Nephron (organoid): ENCODE results near the gene TGFBR3L.

Experiments
- H3K27ac Mint-ChIP-seq, 3 experiments: 2 replicates each; pipeline ENCODE4 v1.8.0; 2020; ENCODE audit warnings: mixed read lengths in 3 of 3, mild to moderate bottlenecking in 2 of 3, moderate library complexity in 1 of 3
- H3K27me3 Mint-ChIP-seq: 2 replicates; pipeline ENCODE4 v1.8.0; 2021; ENCODE audit warnings: low read depth, mild to moderate bottlenecking, moderate library complexity, mixed read lengths
- H3K36me3 Mint-ChIP-seq: 2 replicates; pipeline ENCODE4 v1.8.0; 2020; ENCODE audit warnings: low read depth, mixed read lengths
- H3K4me1 Mint-ChIP-seq: 2 replicates; pipeline ENCODE4 v1.8.0; 2020; ENCODE audit warnings: mixed read lengths
- H3K4me3 Mint-ChIP-seq, 3 experiments: 2 replicates each; pipeline ENCODE4 v1.8.0; 2020; ENCODE audit warnings: mild to moderate bottlenecking in 3 of 3, mixed read lengths in 3 of 3, moderate library complexity in 2 of 3
- H3K9me3 Mint-ChIP-seq: 2 replicates; pipeline ENCODE4 v1.8.0; 2020; ENCODE audit warnings: mixed read lengths
- CTCF ChIP-seq, 3 experiments: fragments of 200-600 bp; sonication (generic); IDR thresholded peaks; one replicate each; pipeline ENCODE4 v1.5.0; 2021; ENCODE audit warnings: antibody characterized with exemption in 3 of 3; ENCODE audit not compliant: unreplicated experiment in 3 of 3

TGFBR3L gene

GRCh38 chr19:7931221-7932061 is 16.8 kb downstream of the TGFBR3L start:
- TF ChIP-seq CTCF (IDR thresholded peaks at IDR 0.05; ENCODE audit: unreplicated experiment in 3 of 3), result no peak
- Mint-ChIP-seq H3K27ac (no peak overlapping the region), H3K4me1 (peaks cover 15% of the 10 kb centered on the region)

GRCh38 chr19:7932276-7932929 is 17.8 kb downstream of the TGFBR3L start:
- no peak for TF ChIP-seq CTCF (IDR thresholded peaks at IDR 0.05; ENCODE audit: unreplicated experiment in 3 of 3)
- Mint-ChIP-seq H3K27ac (no peak overlapping the region), H3K36me3 (peaks cover 14% of the 10 kb centered on the region), H3K27me3 (no peaks in the 10 kb centered on the region), H3K4me1 (peaks cover 12% of the 10 kb centered on the region), H3K9me3 (no peaks in the 10 kb centered on the region), H3K4me3 (no peak overlapping the region)

More at GRCh38 chr19:7931221-7932061, 16.8 kb downstream of the TGFBR3L start:
- H3K9me3 Mint-ChIP-seq, result no peaks in the 10 kb centered on the region
- H3K4me3 Mint-ChIP-seq, result no peak overlapping the region
- no peaks in the 10 kb centered on the region for H3K27me3 Mint-ChIP-seq
- peaks cover 11% of the 10 kb centered on the region for H3K36me3 Mint-ChIP-seq

- Mint-ChIP-seq H3K27ac (no peak overlapping the region), H3K4me3 (no peak overlapping the region), H3K4me1 (peaks cover 12% of the 10 kb centered on the region), H3K36me3 (peaks cover 19% of the 10 kb centered on the region), H3K27me3 (no peaks in the 10 kb centered on the region), H3K9me3 (no peaks in the 10 kb centered on the region)
- no peak for TF ChIP-seq CTCF (IDR thresholded peaks at IDR 0.05; ENCODE audit: unreplicated experiment in 3 of 3)
Measured at GRCh38 chr19:7932930-7933300, 18.3 kb downstream of the TGFBR3L start.

GRCh38 chr19:7933411-7933810 is 18.8 kb downstream of the TGFBR3L start:
- Mint-ChIP-seq H3K27ac (no peak overlapping the region), H3K4me3 (no peak overlapping the region), H3K4me1 (peaks cover 8% of the 10 kb centered on the region), H3K27me3 (no peaks in the 10 kb centered on the region), H3K9me3 (no peaks in the 10 kb centered on the region), H3K36me3 (peaks cover 18% of the 10 kb centered on the region)
- peak in 1 of 3 experiments; percentile 24 for TF ChIP-seq CTCF (IDR thresholded peaks at IDR 0.05; ENCODE audit: unreplicated experiment in 3 of 3)

GRCh38 chr19:7933828-7934725 is 19.4 kb downstream of the TGFBR3L start:
- Mint-ChIP-seq H3K27me3 (no peaks in the 10 kb centered on the region), H3K36me3 (peaks cover 21% of the 10 kb centered on the region), H3K4me3 (no peak overlapping the region), H3K27ac (no peak overlapping the region), H3K4me1 (peaks cover 1% of the 10 kb centered on the region), H3K9me3 (no peaks in the 10 kb centered on the region)
- no peak for TF ChIP-seq CTCF (IDR thresholded peaks at IDR 0.05; ENCODE audit: unreplicated experiment in 3 of 3)
